GM12878 (cell line): ENCODE results near the gene PGK1. TPM values are rescaled to one million over a fixed set of nuclear protein-coding genes. Genes with fewer than 3 reads are reported as not detected.

Source experiments
- ATAC-seq: fragments of 200-7000 bp; cut with Tn5 transposase; 3 replicates; pipeline ENCODE4 v1.9.1; 2020; ENCODE audit warnings: mild to moderate bottlenecking, moderate library complexity
- BruUV-seq: library from RNA; stranded (reverse); fragments of 400-500 nt; replicated peaks from 2 replicates; lab custom pipeline; 2021; lab: Mats Ljungman, UMichigan
- CTCF ChIA-PET: fragments of 300-600 bp; sonication (Branson Sonifier 250); formaldehyde crosslinking; extraction: SDS; loops from one replicate; lab custom pipeline; 2021; ENCODE audit warnings: inconsistent platforms; lab: Yijun Ruan, JAX
- POLR2A ChIA-PET: fragments of 350-600 bp; formaldehyde crosslinking; extraction: SDS; loops from one replicate; lab custom pipeline; 2021; ENCODE audit warnings: inconsistent platforms; lab: Charles Lee
- RAD21 ChIA-PET: fragments of 300-600 bp; sonication (Branson Sonifier 250); formaldehyde crosslinking; loops from one replicate; lab custom pipeline; 2023; ENCODE audit warnings: antibody characterized with exemption; ENCODE audit not compliant: unreplicated experiment; lab: Charles Lee
- SMC1A ChIA-PET: fragments of 300-600 bp; sonication (Branson Sonifier 250); formaldehyde crosslinking; loops from one replicate; lab custom pipeline; 2023; ENCODE audit not compliant: unreplicated experiment, uncharacterized antibody; lab: Charles Lee
- DNase-seq: peaks from one replicate; pipeline ENCODE4 v3.0.0-alpha.2; 2011; ENCODE audit warnings: low read depth, low spot score
- FAIRE-seq: peaks from 3 replicates; lab custom pipeline; 2011; peaks lifted over from hg19 to GRCh38; lab: Jason Lieb, UNC
- H2AFZ ChIP-seq: 2 replicates; pipeline ENCODE4 v1.6.0; 2011; ENCODE audit warnings: low read depth, low read length, control low read depth; ENCODE audit not compliant: control insufficient read depth
- H3K27ac ChIP-seq: 2 replicates; pipeline ENCODE4 v1.5.1; 2011; ENCODE audit warnings: control low read depth; ENCODE audit not compliant: control insufficient read depth, insufficient read depth
- H3K27me3 ChIP-seq, 2 experiments: replicated peaks in 1 of 2; 2 replicates each; pipeline versions ENCODE4 v1.6.0 to v1.6.1; 2011; ENCODE audit warnings: low read length in 1 of 2; ENCODE audit not compliant: control insufficient read depth in 2 of 2, insufficient read depth in 2 of 2
- H3K36me3 ChIP-seq, 2 experiments: 2 replicates each; pipeline ENCODE4 v1.5.1; 2011; ENCODE audit warnings: low read length in 1 of 2; ENCODE audit not compliant: control insufficient read depth in 2 of 2, insufficient read depth in 2 of 2
- H3K4me1 ChIP-seq: 2 replicates; pipeline ENCODE4 v1.6.1; 2011; ENCODE audit warnings: mild to moderate bottlenecking, low read length, moderate library complexity, mixed read lengths; ENCODE audit not compliant: control insufficient read depth, insufficient read depth
- H3K4me2 ChIP-seq: 2 replicates; pipeline ENCODE4 v1.6.0; 2011; ENCODE audit warnings: control low read depth; ENCODE audit not compliant: control insufficient read depth, insufficient read depth
- H3K4me3 ChIP-seq: fragments of 200-600 bp; sonication (generic); 2 replicates; pipeline ENCODE4 v1.5.1; 2016
- H3K79me2 ChIP-seq: 2 replicates; pipeline ENCODE4 v1.6.0; 2011; ENCODE audit warnings: low read length; ENCODE audit not compliant: control insufficient read depth, insufficient read depth
- H3K9ac ChIP-seq: 2 replicates; pipeline ENCODE4 v1.8.0; 2011; ENCODE audit warnings: low read length, control low read depth, mixed read lengths; ENCODE audit not compliant: control insufficient read depth, insufficient read depth
- H3K9me3 ChIP-seq: replicated peaks from 3 replicates; pipeline ENCODE4 v1.5.1; 2011; ENCODE audit warnings: mild to moderate bottlenecking, low read length; ENCODE audit not compliant: control insufficient read depth, insufficient read depth
- H4K20me1 ChIP-seq: 2 replicates; pipeline ENCODE4 v1.6.0; 2011; ENCODE audit not compliant: control insufficient read depth, insufficient read depth
- BHLHE40 ChIP-seq, 2 experiments: fragments of 450-650 bp in 1 of 2; IDR thresholded peaks; 2 replicates each; pipeline ENCODE4 v1.6.1; 2011 to 2017; ENCODE audit warnings: low read depth in 2 of 2, borderline replicate concordance in 1 of 2, improper control_type of control experiment in 1 of 2, low read length in 1 of 2, mild to moderate bottlenecking in 1 of 2
- CBX3 ChIP-seq: fragments of 200-600 bp; sonication (generic); IDR thresholded peaks from 2 replicates; pipeline ENCODE4 v1.6.1; 2016; ENCODE audit warnings: low read depth, borderline replicate concordance
- DPF2 ChIP-seq: fragments of 450-650 bp; IDR thresholded peaks from 2 replicates; pipeline ENCODE4 v1.6.1; 2017; ENCODE audit warnings: mild to moderate bottlenecking
- EGR1 ChIP-seq, 2 experiments: IDR thresholded peaks; 1 replicate in 1 of 2; 2 replicates in 1 of 2; pipeline ENCODE4 v1.6.1; 2011 to 2012; ENCODE audit warnings: low read depth in 2 of 2, low read length in 2 of 2, borderline replicate concordance in 1 of 2, mild to moderate bottlenecking in 1 of 2, moderate library complexity in 1 of 2
- EP300 ChIP-seq, 2 experiments: fragments of 150-350 bp in 1 of 2; IDR thresholded peaks; 2 replicates each; pipeline ENCODE4 v1.6.1; 2011 to 2012; ENCODE audit warnings: low read depth in 2 of 2, low read length in 2 of 2, borderline replicate concordance in 1 of 2, improper control_type of control experiment in 1 of 2, inconsistent platforms in 1 of 2; ENCODE audit not compliant: control insufficient read depth in 1 of 2
- ETV6 ChIP-seq, 2 experiments: fragments of 450-650 bp in 1 of 2; IDR thresholded peaks in 1 of 2; conservative IDR thresholded peaks in 1 of 2; 2 replicates each; pipeline ENCODE4 v1.6.1; 2014; ENCODE audit warnings: antibody characterized with exemption in 1 of 2, borderline replicate concordance in 1 of 2, low read depth in 1 of 2, mild to moderate bottlenecking in 1 of 2, moderate library complexity in 1 of 2
- FOXM1 ChIP-seq: IDR thresholded peaks from 2 replicates; pipeline ENCODE4 v1.6.1; 2012; ENCODE audit warnings: low read depth, mild to moderate bottlenecking, inconsistent platforms, low read length, moderate library complexity
- HDAC2 ChIP-seq: fragments of 200-600 bp; sonication (generic); IDR thresholded peaks from 2 replicates; pipeline ENCODE4 v1.6.1; 2017
- IKZF2 ChIP-seq, 2 experiments: fragments of 450-650 bp; IDR thresholded peaks; 2 replicates each; pipeline ENCODE4 v1.6.1; 2017; ENCODE audit warnings: mild to moderate bottlenecking in 2 of 2, moderate library complexity in 2 of 2
- KAT2A ChIP-seq: conservative IDR thresholded peaks from 2 replicates; pipeline ENCODE4 v1.6.1; 2011; ENCODE audit warnings: low read depth, low read length; ENCODE audit not compliant: control insufficient read depth
- MTA3 ChIP-seq: IDR thresholded peaks from 2 replicates; pipeline ENCODE4 v1.6.1; 2012; ENCODE audit warnings: low read length, inconsistent platforms, borderline replicate concordance
- MXI1 ChIP-seq: fragments of 150-350 bp; IDR thresholded peaks from 2 replicates; pipeline ENCODE4 v1.6.1; 2011; ENCODE audit warnings: low read depth, mild to moderate bottlenecking, inconsistent platforms, low read length, improper control_type of control experiment
- POLR2AphosphoS5 ChIP-seq: IDR thresholded peaks from 2 replicates; pipeline ENCODE4 v1.6.1; 2011; ENCODE audit warnings: mild to moderate bottlenecking, low read length, inconsistent platforms
- RAD51 ChIP-seq: fragments of 450-650 bp; IDR thresholded peaks from 2 replicates; pipeline ENCODE4 v1.6.1; 2016; ENCODE audit warnings: moderate library complexity, mild to moderate bottlenecking, inconsistent platforms
- RB1 ChIP-seq: fragments of 450-650 bp; formaldehyde crosslinking; IDR thresholded peaks from 2 replicates; pipeline ENCODE4 v1.6.1; 2017; ENCODE audit warnings: mild to moderate bottlenecking, borderline replicate concordance
- SIN3A ChIP-seq: IDR thresholded peaks from 2 replicates; pipeline ENCODE4 v1.6.1; 2012; ENCODE audit warnings: low read depth, low read length, improper control_type of control experiment
- SMARCA5 ChIP-seq: fragments of 450-650 bp; IDR thresholded peaks from 2 replicates; pipeline ENCODE4 v1.6.1; 2017; ENCODE audit warnings: mild to moderate bottlenecking
- SP1 ChIP-seq: IDR thresholded peaks from one replicate; pipeline ENCODE4 v1.6.1; 2011; ENCODE audit warnings: low read depth, low read length
- SRF ChIP-seq, 2 experiments: IDR thresholded peaks; 2 replicates each; pipeline ENCODE4 v1.6.1; 2011; ENCODE audit warnings: low read depth in 2 of 2, low read length in 2 of 2, mild to moderate bottlenecking in 1 of 2, moderate library complexity in 1 of 2
- ZNF24 ChIP-seq: fragments of 450-650 bp; IDR thresholded peaks from 2 replicates; pipeline ENCODE4 v1.6.1; 2017; ENCODE audit warnings: antibody characterized with exemption, mild to moderate bottlenecking
- ZNF274 ChIP-seq: IDR thresholded peaks from one replicate; pipeline ENCODE4 v1.8.0; 2011; ENCODE audit not compliant: insufficient read length, insufficient read depth
- ZSCAN29 ChIP-seq: fragments of 450-650 bp; IDR thresholded peaks from 2 replicates; pipeline ENCODE4 v1.6.1; 2017; ENCODE audit warnings: mild to moderate bottlenecking, moderate library complexity
- WGBS: methylation state at CpG from one replicate; pipeline ENCODE4 v1.1.6; 2016; ENCODE audit warnings: low lambda C conversion rate; ENCODE audit not compliant: insufficient replicate concordance, insufficient coverage; ENCODE audit errors: missing lambda C conversion rate; 5-methylcytosine and 5-hydroxymethylcytosine counted together
- in situ Hi-C: fragments of 300-500 bp; cut with MboI; formaldehyde crosslinking; loops from 9 replicates; pipeline ENCODE4 v1.14.3; 2018; ENCODE audit warnings: mixed read lengths
- intact Hi-C: fragments of 100-400 bp; cut with micrococcal nuclease; formaldehyde crosslinking; loops from one replicate; pipeline ENCODE4 v1.14.2; 2022; ENCODE audit not compliant: unreplicated experiment
- polyA plus RNA-seq, 11 experiments: library from polyadenylated mRNA; depleted of rRNA in 4 of 11; unstranded in 6 of 11; stranded (reverse) in 5 of 11; fragments of >200 nt; fragmentation: Nextera tagmentation in 4 of 11; fragmentation: Illumina TruSeq in 1 of 11; extraction: Ambion mirVana in 4 of 11; extraction: Trizol in 1 of 11; gene quantifications; 1 replicate in 1 of 11; 2 replicates in 10 of 11; pipeline versions ENCODE4 v1.2.1 to v1.2.3, GENCODE V29; 2011 to 2016; ENCODE audit warnings: inconsistent platforms in 2 of 11, missing spikeins in 2 of 11, low read depth in 1 of 11
- total RNA-seq, 4 experiments: library from RNA; depleted of rRNA in 3 of 4; stranded (reverse); fragments of >200 nt in 3 of 4; fragmentation: Illumina TruSeq in 1 of 4; extraction: Trizol in 1 of 4; gene quantifications; 2 replicates each; pipeline versions ENCODE4 v1.2.1 to v1.2.3, GENCODE V29; 2013 to 2021
- TF ChIP-seq, protein P1 (sequence below): fragments of 450-650 bp; IDR thresholded peaks from 2 replicates; pipeline ENCODE4 v1.6.1; 2016; ENCODE audit warnings: mild to moderate bottlenecking
- TF ChIP-seq, protein P2 (sequence below): IDR thresholded peaks from 2 replicates; pipeline ENCODE4 v1.6.1; 2011; ENCODE audit warnings: low read depth, low read length, improper control_type of control experiment, borderline replicate concordance

Gene PGK1
- total and polyA plus RNA-seq, 10 of the 15 experiments (the other 5 are each of a cell fraction or from before 2014, with no cell fraction given) = 370 to 1,825 (median 629) TPM

DNA sequence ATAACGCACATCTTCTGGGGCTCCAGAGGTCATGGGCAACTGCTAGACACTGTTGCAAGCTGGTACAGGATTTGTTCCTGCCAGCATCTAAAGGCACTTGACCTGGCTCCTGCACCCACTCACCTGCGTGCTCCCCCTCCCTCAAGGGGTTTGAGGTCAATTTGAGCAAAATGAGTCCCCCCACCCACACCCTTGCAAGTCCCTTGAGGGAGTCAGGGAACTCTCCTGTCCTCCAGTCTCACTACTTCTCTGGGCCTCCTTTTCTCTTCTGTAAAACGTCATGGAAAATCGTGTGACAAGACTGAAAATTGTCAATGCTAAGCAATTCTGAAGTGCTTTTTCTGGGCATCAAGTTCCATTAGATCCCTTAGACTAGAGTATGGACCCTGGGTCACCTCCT, 39.9 kb upstream of the PGK1 start:
- CTCF ChIA-PET = interaction anchor here (0.7 to 1.8 kb wide), 7 partner anchors 11 to 150 kb away, joined by 3 to 9 read pairs (median 4); no protein-coding TSS in a partner anchor
- in situ Hi-C loops (no loop called here), intact Hi-C loops (loop anchor here (10.0 kb wide), 1 partner anchor 881 kb away; the partner anchor contains the start of gene P2RY10)
- H3K9me3 ChIP-seq = peaks cover 5% of the 10 kb centered on the region; the same call in 2 of the 3 replicates
- no peak overlapping the region for H3K9ac ChIP-seq
- 18% methylated on average over 4 of the region's 4 CpGs for WGBS
- no peaks in the 10 kb centered on the region for H3K79me2 ChIP-seq
- no peak for FAIRE-seq
- peak; percentile 5 for ATAC-seq
- BruUV-seq = no TSS peak
- SMC1A ChIA-PET = interaction anchor here (0.7 to 2.4 kb wide), 8 partner anchors 28 to 1222 kb away, joined by 3 to 11 read pairs (median 5); partner anchors contain the start of genes ATP7A and COX7B
- H3K4me2 ChIP-seq = peak overlapping the region; percentile 66; the same call in 1 of the 2 replicates
- POLR2A ChIA-PET = interaction anchor here (0.7 to 2.1 kb wide), 3 partner anchors 40 to 152 kb away, joined by 4 to 7 read pairs (median 7); partner anchors contain the start of genes ATP7A and PGK1
- peaks cover 19% of the 10 kb centered on the region for H3K4me1 ChIP-seq
- peak overlapping the region; percentile 87 for H3K27ac ChIP-seq
- no peaks in the 10 kb centered on the region for H3K27me3 ChIP-seq
- no peaks in the 10 kb centered on the region for H3K36me3 ChIP-seq
- H3K4me3 ChIP-seq = no peak overlapping the region
- no peak for DNase-seq
- H2AFZ ChIP-seq = peak overlapping the region; percentile 47
- RAD21 ChIA-PET = interaction anchor here (0.8 to 4.4 kb wide), 7 partner anchors 28 to 165 kb away, joined by 3 to 11 read pairs (median 6); partner anchors contain the start of genes ATP7A and COX7B
- no peaks in the 10 kb centered on the region for H4K20me1 ChIP-seq
- TF ChIP-seq EGR1 (IDR thresholded peaks at IDR 0.05; ENCODE audit: borderline replicate concordance in 1 of 2, low read depth in 2 of 2, low read length in 2 of 2) (peak in 1 of 2 experiments; percentile 39; a peak in 1 of 3 replicates), SIN3A (no peak), CBX3 (no peak), SRF (IDR thresholded peaks at IDR 0.05; ENCODE audit: low read depth in 2 of 2, low read length in 2 of 2) (no peak), RB1 (no peak), MTA3 (no peak), MXI1 (no peak), RAD51 (no peak), IKZF2 (IDR thresholded peaks at IDR 0.05) (no peak; a peak in 2 of 4 replicates), HDAC2 (no peak), DPF2 (no peak), ZSCAN29 (no peak), SP1 (no peak), ZNF24 (no peak), ETV6 (conservative IDR thresholded peaks at IDR 0.05 in 1 of 2, IDR thresholded peaks at IDR 0.05 in 1 of 2; ENCODE audit: borderline replicate concordance in 1 of 2, low read depth in 1 of 2) (no peak), FOXM1 (peak; percentile 29; the same call in 1 of the 2 replicates), SMARCA5 (no peak), ZNF274 (no peak), EP300 (IDR thresholded peaks at IDR 0.05; ENCODE audit: borderline replicate concordance in 1 of 2, control insufficient read depth in 1 of 2, low read depth in 2 of 2, low read length in 2 of 2) (0 out of 4 replicates have a peak, but pooled peaks of 1 of the 2 experiments have one; percentile 8), BHLHE40 (IDR thresholded peaks at IDR 0.05; ENCODE audit: borderline replicate concordance in 1 of 2, low read depth in 2 of 2, low read length in 1 of 2) (peak in 1 of 2 experiments; percentile 37; a peak in 1 of 4 replicates), POLR2AphosphoS5 (no peak), KAT2A (no peak)
- TF ChIP-seq, protein P1, sequence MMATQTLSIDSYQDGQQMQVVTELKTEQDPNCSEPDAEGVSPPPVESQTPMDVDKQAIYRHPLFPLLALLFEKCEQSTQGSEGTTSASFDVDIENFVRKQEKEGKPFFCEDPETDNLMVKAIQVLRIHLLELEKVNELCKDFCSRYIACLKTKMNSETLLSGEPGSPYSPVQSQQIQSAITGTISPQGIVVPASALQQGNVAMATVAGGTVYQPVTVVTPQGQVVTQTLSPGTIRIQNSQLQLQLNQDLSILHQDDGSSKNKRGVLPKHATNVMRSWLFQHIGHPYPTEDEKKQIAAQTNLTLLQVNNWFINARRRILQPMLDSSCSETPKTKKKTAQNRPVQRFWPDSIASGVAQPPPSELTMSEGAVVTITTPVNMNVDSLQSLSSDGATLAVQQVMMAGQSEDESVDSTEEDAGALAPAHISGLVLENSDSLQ = no peak
- TF ChIP-seq, protein P2, sequence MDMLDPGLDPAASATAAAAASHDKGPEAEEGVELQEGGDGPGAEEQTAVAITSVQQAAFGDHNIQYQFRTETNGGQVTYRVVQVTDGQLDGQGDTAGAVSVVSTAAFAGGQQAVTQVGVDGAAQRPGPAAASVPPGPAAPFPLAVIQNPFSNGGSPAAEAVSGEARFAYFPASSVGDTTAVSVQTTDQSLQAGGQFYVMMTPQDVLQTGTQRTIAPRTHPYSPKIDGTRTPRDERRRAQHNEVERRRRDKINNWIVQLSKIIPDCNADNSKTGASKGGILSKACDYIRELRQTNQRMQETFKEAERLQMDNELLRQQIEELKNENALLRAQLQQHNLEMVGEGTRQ = no peak
